ENCODE results near the gene CEPT1.
A peak's percentile ranks its signal among the peaks of the same experiment; 100 is the strongest.

Gene CEPT1

GRCh38 chr1:111193712-111194480, 53.9 kb downstream of the CEPT1 start:
- no peak for DNase-seq

GRCh38 chr1:111195002-111195684, 55.1 kb downstream of the CEPT1 start:
- no peak for DNase-seq

- DNase-seq = no peak
These were observed 56.2 kb downstream of the CEPT1 start for GRCh38 chr1:111196213-111196612.

- DNase-seq = peak; percentile 64 to 67 (median 66)
These were observed 57.7 kb downstream of the CEPT1 start for GRCh38 chr1:111197598-111198284.

GRCh38 chr1:111198836-111199235, 58.8 kb downstream of the CEPT1 start:
- DNase-seq = no peak

GRCh38 chr1:111199329-111199728, 59.3 kb downstream of the CEPT1 start:
- DNase-seq = peak in 2 of 3 donors; percentile 48 to 50

- DNase-seq = peak; percentile 94 to 98 (median 97)
These were observed 60.1 kb downstream of the CEPT1 start, which contains the start of gene DENND2D for GRCh38 chr1:111199881-111200801. TSS of gene DENND2D (minus strand) at chr1:111200646. CDS start at chr1:111200459, 187 bp downstream.

GRCh38 chr1:111200802-111201161, 60.8 kb downstream of the CEPT1 start:
- DNase-seq = no peak

- DNase-seq = peak in 2 of 3 donors; percentile 41 to 64
These were observed 61.5 kb downstream of the CEPT1 start for GRCh38 chr1:111201275-111202090.

GRCh38 chr1:111202366-111202706, 62.3 kb downstream of the CEPT1 start:
- no peak for DNase-seq

GRCh38 chr1:111202707-111203623, 62.9 kb downstream of the CEPT1 start:
- DNase-seq = peak in 1 of 3 donors; percentile 53

- DNase-seq = peak; percentile 55 to 82 (median 63)
These were observed 63.7 kb downstream of the CEPT1 start for GRCh38 chr1:111203681-111204200.

GRCh38 chr1:111204201-111204982, 64.4 kb downstream of the CEPT1 start:
- DNase-seq = peak in 1 of 3 donors; percentile 44

- peak; percentile 38 to 61 (median 61) for DNase-seq
These were observed 65.1 kb downstream of the CEPT1 start for GRCh38 chr1:111204983-111205713.

- DNase-seq = peak in 2 of 3 donors; percentile 74 to 79
These were observed 65.7 kb downstream of the CEPT1 start for GRCh38 chr1:111205714-111206050.

- DNase-seq = no peak
These were observed 68.9 kb downstream of the CEPT1 start for GRCh38 chr1:111208921-111209320.

GRCh38 chr1:111209622-111210021, 69.6 kb downstream of the CEPT1 start:
- DNase-seq = no peak

GRCh38 chr1:111211921-111212320, 71.9 kb downstream of the CEPT1 start:
- no peak for DNase-seq

All from suppressor macrophage treated with lipopolysaccharide for 1 hour (primary cell).